Thyroid gland (tissue), 4 donors: ENCODE data around the gene SLC25A18.

Source experiments
- CTCF ChIP-seq, 6 experiments: fragments of 200-600 bp in 3 of 6; fragments of 450-650 bp in 3 of 6; sonication (generic) in 3 of 6; IDR thresholded peaks; one replicate each; pipeline ENCODE4 v1.5.1; 2016 to 2019; ENCODE audit warnings: antibody characterized with exemption in 6 of 6, mild to moderate bottlenecking in 2 of 6, inconsistent platforms in 1 of 6, moderate library complexity in 1 of 6
- POLR2A ChIP-seq, 2 donors: fragments of 450-650 bp; IDR thresholded peaks; one replicate each; pipeline ENCODE4 v1.6.1; 2017; ENCODE audit warnings: antibody characterized with exemption in 2 of 2, mild to moderate bottlenecking in 2 of 2, moderate library complexity in 1 of 2

GRCh38 chr22:17586831-17587440, 23.6 kb downstream of the SLC25A18 start:
- no peak for TF ChIP-seq CTCF (IDR thresholded peaks at IDR 0.05)
- TF ChIP-seq POLR2A (IDR thresholded peaks at IDR 0.05) = no peak
